GM18519 (cell line): Measurements from ENCODE around the gene OPTC.

Source experiments
- ATAC-seq: cut with Tn5 transposase; IDR thresholded peaks from one replicate; pipeline ENCODE4 v1.9.1; 2021; ENCODE audit warnings: mild to moderate bottlenecking, moderate library complexity; ENCODE audit not compliant: unreplicated experiment, low FRiP score

The OPTC gene

DNA sequence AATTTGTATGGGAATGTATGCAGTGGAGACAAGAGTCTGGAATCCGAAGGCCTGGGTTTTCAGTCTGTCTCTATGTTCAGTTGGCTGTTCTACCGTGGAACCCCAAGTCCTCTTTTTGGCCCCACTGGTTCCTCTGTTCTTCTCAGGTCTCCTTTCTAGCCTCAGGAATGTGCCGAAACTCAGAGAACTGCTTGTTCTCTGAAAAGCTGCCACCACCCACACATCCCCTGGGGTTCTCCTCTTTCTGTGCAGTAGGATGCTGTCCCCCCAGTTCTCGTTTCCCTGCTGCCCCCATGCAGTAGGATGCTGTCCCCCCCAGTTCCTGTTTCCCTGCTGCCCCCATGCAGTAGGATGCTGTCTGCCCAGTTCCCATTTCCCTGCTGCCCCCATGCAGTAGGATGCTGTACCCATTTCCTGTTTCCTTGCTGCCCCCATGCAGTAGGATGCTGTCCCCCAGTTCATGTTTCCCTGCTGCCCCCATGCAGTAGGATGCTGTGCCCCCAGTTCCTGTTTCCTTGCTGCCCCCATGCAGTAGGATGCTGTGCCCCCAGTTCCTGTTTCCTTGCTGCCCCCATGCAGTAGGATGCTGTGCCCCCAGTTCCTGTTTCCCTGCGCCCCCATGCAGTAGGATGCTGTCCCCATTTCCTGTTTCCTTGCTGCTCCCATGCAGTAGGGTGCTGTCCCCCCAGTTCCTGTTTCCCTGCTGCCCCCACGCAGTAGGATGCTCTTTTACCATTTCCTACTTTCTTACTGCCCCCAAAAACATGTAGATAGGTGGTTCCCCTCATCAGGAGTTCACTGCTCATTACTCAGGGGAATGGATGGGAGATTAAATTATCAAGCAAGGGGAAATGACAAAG, 35.3 kb downstream of the OPTC start:
- no peak for ATAC-seq

DNA sequence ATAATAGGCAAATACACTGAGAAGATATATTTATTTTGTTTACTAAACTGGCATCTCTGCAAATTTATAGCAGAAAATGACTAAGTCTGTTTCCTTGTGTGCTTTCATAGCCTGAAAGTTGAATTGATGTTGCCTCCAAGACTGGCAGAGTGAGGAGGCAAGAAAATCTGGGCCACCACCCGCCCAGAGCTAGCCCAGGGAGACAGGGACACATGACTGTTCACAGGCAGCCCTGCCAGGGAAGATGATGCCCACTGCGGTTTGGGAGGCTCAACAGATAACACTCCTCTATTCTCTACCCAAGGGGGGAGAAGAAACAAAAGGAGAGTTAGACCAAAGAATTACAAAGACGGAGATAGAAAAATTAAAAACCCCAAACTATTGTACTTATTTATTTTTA, 37.1 kb downstream of the OPTC start:
- ATAC-seq, result no peak

DNA sequence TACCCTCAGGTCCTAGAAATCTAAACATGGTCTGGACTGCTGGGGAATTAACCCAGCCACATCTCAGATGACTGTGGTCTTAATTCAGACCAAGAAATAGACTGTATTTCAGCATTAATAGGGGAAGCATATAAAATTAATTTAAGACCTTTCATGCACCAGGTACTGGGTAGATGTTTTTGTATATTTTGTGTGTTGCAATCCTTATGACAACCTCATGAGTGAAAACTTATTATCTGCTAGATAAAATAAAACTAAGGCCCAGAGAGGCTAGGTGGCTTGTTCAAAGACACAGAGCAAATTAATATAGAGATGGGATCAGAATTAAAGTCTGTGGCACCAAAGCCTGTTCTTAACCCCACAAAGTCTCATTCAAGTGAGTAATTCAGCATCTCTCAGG, 40.1 kb downstream of the OPTC start:
- ATAC-seq, result no peak

DNA sequence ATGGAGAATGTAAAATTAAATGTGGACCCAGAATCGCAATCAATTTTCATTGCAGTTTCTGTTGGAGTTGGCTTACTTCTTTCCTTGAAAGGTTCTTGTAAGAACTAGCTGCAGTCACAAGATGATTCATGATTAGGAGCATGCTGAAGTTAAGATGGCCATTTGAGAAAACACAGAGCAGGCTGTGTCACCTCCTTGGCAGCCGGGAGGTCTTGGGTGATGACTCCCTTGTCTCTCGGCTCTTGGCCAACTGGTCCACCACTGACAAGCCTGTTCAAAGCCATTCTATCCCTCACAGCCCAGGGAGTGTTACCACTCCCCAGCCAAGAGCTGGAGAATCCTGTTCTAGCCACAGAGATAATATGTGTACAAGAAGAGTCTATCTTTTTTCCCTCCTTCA, 40.6 kb downstream of the OPTC start:
- no peak for ATAC-seq

DNA sequence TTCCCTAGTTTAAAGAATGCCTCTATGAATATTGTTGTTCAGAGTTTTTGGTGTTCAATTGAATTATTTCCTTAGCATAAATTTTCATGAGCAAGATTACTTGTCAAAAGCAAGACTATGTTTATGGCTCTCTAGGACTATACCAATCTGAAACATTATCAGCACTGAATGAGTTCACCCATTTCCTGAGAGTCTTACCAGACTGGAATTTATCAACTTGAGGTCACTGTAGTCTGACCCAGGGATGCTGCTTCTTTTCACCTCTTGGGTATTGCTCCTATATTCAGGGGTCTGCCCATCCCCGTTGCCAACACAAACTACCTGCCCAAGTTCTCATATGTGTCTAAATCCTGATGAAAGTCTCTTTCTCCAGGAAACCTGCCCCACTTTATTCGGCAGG, 42.6 kb downstream of the OPTC start:
- no peak for ATAC-seq

DNA sequence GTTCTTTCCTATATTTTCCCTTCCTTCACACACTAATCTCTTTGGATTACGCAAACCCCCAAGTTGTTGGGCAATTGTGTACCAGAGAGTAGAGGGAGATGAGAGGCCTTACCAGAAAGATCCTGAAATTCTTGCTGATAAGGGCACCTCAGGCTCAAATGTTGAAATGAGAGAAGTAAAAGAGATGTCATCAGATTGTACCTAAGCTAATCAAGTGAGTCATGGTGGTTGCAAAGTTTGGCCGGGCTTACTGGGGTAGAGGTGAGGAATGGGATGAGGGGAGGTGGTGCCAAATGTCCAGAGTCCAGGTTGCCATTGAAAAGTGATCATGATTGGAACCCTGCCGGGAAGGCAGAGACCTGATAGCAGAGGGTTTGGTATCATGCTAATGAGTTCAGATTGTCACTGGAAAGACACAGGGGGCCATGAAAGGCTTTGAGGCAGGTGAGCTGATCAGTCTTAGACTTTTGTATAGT, 43.1 kb downstream of the OPTC start:
- no peak for ATAC-seq

GRCh38 chr1:203537806-203538464, 44.0 kb downstream of the OPTC start:
- no peak for ATAC-seq

DNA sequence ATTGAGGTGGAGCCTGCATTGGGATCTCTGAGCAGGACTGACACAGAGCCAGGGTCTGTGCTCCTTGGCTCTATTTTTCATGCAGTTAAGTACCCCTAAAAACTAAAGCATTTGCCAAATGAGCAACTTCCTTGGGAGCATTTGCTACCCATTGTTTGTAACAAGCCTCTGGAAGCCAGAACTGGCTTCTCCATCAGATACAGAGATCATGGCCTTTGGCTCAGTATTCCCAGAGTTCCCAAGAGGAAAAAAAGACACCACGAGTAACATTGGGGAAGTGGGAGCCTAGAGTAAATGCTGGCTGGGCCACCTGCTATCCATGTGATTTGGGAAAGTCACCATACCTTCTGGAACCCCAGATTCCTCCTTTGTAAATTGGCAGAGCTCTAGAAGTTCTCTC, 44.8 kb downstream of the OPTC start:
- no peak for ATAC-seq

DNA sequence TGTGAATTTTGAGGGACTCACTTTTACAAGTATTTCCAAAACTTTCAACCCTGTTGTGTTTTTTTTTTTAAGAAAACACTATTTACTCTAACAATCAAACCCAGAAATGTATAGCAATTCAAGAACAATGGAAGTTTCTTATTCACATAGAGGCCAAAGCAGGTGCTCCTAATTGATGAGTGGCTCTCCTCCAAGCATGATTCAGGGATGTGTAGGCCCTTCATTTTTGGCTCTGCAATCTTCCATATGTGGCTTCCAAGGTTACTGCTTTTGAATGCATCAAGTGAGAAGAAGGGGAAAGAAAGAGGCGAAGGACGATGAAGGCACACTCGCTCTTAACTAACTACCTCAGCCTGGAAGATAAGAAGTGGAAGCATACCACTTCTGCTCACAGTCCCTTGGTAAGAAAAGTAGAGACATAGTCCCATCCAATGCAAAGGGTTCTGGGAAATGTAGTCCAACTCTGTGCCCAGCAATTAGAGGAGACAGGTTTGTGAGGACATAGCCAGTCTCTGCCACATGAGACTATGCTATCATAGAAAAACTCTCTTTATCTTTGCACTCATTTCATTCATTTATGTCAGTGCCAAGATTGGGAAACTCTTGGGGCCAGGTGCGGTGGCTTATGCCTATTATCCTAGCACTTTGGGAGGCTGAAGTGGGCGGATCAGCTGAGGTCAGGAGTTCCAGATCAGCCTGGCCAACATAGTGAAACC, 46.0 kb downstream of the OPTC start:
- no peak for ATAC-seq

DNA sequence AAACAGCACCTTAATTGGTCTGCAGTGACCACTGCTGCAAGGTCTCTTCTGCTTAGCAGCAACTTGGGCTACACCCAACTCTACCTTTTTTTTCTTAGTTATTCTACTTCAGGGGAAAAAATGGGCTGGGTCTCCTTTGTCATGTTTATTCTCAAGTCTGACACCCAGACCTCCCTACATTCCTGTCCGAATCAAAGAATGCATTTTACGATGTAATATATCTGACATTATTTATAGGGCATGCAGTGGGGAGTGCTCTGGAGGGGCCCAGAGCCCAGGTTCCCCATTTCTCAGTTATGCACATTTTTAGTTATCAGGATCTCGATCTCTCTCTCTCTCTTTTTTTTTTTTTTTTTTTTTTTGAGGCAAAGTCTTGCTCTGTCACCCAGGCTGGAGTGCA, 50.5 kb downstream of the OPTC start:
- ATAC-seq, result no peak

- no peak for ATAC-seq
These were observed 51.2 kb downstream of the OPTC start for GRCh38 chr1:203544978-203545816.

- no peak for ATAC-seq
These were observed 52.3 kb downstream of the OPTC start for GRCh38 chr1:203546274-203546673.

DNA sequence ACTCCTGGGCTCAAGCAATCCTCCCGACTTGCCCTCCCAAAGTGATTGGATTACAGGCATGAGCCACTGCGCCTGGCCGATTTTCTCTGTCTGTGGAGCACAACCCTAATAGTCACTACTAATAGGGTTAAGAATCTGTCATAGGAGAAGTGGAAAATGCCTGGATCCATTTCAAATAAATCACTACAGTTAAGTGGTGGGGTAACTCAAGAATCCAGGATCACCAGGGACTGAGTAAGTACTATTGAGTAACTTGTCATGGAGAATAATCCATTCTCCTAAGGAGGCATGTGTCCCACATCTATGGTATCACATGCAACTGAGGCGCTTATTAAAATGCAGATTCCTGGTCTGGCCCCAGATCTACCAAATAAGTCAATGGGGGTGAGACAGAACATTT, 53.2 kb downstream of the OPTC start:
- no peak for ATAC-seq

- ATAC-seq, result no peak
These were observed 53.9 kb downstream of the OPTC start for GRCh38 chr1:203547771-203548421.

DNA sequence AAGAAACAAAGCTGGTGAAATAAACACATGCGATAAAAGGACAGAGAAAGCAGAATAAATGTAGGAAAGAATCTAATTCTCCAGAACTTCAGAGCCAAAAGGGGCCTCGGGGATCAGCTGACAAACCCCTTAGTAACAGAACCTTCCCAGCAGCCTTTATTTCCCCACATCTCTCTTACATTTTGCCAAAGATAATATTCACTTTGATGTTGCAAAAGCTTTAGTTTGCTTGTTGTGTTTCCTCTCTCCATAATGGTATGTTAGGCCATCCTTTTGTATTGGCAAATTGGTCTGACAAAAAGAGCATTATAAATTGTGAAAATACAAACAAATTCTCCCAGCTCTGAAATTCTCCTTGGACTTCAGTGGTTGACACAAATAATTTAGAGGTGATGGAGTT, 54.9 kb downstream of the OPTC start:
- no peak for ATAC-seq

GRCh38 chr1:203549309-203549708, 55.4 kb downstream of the OPTC start:
- ATAC-seq, result no peak

- no peak for ATAC-seq
These were observed 56.9 kb downstream of the OPTC start for GRCh38 chr1:203550846-203551245.

- no peak for ATAC-seq
These were observed 57.6 kb downstream of the OPTC start for GRCh38 chr1:203551550-203551949.

DNA sequence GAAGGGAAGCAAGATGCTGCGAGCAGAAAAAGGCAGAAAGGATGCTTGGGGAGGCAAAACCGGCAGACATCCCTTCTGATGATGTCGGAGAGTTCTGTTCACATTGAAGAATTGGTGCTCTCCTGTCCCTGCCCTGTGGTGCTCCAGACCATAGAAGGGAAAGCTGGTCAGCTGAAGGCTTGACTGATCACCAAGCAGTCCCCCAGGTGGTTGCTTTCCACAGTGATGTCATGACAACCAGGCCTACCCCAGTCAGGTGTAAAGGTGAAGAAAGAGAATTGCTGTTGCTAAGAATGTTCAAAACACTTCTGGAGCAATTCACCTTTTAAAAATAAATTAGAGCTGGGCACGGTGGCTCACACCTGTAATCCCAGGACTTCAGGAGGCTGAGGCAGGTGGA, 59.5 kb downstream of the OPTC start:
- ATAC-seq, result no peak

DNA sequence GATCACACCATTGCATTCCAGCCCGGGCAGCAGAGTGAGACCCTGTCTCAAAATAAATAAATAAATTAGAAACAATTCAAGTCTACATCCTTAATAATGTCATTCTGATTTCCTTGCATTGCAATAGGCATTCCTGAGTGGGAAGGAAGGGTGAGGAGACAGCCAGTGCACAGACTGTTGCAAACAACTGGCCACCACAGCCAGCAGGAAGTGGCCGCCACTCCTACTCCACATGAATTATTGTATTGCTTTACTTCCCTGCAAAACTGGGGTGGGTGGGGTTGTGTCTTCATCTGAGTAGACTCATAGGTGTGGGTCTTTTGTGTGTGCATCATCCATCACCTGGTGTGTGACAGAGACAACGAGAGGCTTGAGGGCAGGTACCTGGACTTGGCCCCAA, 60.1 kb downstream of the OPTC start:
- ATAC-seq, result no peak
